Ascending aorta (tissue), 2 donors: ENCODE data around the gene JOSD1. TPM values are rescaled to one million over a fixed set of nuclear protein-coding genes. Genes with fewer than 3 reads are reported as not detected.

Experiments
- DNase-seq, 2 donors: peaks; one replicate each; pipeline ENCODE4 v3.0.0-alpha.2; 2019; ENCODE audit warnings: low spot score in 2 of 2
- H3K27ac ChIP-seq, 2 donors: fragments of 200-600 bp; sonication (generic); one replicate each; pipeline ENCODE4 v1.5.1; 2016 to 2017; ENCODE audit warnings: mild to moderate bottlenecking in 1 of 2
- H3K27me3 ChIP-seq: fragments of 200-600 bp; sonication (generic); one replicate; pipeline ENCODE4 v1.5.1; 2017
- H3K36me3 ChIP-seq, 2 donors: fragments of 200-600 bp; sonication (generic); one replicate each; pipeline ENCODE4 v1.5.1; 2016
- H3K4me1 ChIP-seq, 2 donors: fragments of 200-600 bp; sonication (generic); one replicate each; pipeline ENCODE4 v1.5.1; 2016 to 2017; ENCODE audit warnings: mild to moderate bottlenecking in 1 of 2
- H3K4me3 ChIP-seq, 2 donors: fragments of 200-600 bp; sonication (generic); one replicate each; pipeline ENCODE4 v1.5.1; 2016 to 2017; ENCODE audit warnings: mild to moderate bottlenecking in 1 of 2
- H3K9me3 ChIP-seq, 2 donors: fragments of 200-600 bp; sonication (generic); one replicate each; pipeline ENCODE4 v1.5.1; 2016
- intact Hi-C: fragments of 100-400 bp; cut with DNase I; formaldehyde crosslinking; loops from one replicate; pipeline ENCODE4 v1.15.1; 2023
- total RNA-seq: library from RNA; depleted of rRNA; stranded (reverse); fragments of >200 nt; gene quantifications from one replicate; pipeline ENCODE4 v1.1.0, GENCODE V29; 2016
- TF ChIP-seq, protein P1 (sequence below), 3 experiments: fragments of 200-600 bp in 2 of 3; fragments of 450-650 bp in 1 of 3; sonication (generic) in 2 of 3; IDR thresholded peaks; one replicate each; pipeline ENCODE4 v1.5.1; 2016 to 2019; ENCODE audit warnings: antibody characterized with exemption in 3 of 3, mild to moderate bottlenecking in 1 of 3, moderate library complexity in 1 of 3

The JOSD1 gene
- total RNA-seq, 1 donor from 2014 or later: 153 TPM

DNA sequence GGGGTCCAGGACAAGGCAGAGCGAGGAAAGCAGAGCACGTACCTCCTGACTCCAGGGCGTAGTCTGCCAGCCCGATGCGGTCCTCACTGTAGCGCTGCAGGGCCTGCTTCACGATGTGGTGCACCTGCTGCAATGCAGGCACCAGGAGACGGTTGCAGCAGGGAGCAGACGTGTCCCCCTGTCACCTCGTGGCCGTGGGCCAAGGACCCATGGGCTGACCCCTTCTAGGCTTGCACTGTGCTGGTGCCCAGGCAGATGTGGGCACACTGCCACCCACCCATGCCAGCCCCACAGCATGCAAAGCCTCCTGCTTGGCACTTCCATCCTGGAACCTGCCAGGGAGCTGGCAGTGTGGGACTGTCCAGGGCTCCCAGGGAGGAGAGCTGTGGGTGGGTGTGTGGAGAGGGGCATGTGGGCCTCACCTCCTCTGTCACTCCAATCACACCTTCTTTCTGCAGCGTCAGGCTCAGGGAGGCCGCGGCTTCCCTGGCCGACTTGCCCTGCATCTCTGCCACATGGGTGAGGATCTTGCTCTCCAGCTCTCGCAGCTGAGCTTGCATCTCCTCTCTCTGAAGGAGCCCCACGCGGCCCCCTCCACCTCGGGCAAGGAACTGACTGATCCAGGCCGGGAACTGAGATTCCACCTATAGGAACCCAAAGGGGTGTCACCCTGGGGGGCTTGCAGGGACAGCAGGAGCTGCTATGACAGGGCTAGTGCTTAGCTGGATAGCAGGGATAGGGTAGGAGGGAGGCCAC is 38.7 kb upstream of the JOSD1 start:
- intact Hi-C loops: no loop called here
- DNase-seq: no peak

DNA sequence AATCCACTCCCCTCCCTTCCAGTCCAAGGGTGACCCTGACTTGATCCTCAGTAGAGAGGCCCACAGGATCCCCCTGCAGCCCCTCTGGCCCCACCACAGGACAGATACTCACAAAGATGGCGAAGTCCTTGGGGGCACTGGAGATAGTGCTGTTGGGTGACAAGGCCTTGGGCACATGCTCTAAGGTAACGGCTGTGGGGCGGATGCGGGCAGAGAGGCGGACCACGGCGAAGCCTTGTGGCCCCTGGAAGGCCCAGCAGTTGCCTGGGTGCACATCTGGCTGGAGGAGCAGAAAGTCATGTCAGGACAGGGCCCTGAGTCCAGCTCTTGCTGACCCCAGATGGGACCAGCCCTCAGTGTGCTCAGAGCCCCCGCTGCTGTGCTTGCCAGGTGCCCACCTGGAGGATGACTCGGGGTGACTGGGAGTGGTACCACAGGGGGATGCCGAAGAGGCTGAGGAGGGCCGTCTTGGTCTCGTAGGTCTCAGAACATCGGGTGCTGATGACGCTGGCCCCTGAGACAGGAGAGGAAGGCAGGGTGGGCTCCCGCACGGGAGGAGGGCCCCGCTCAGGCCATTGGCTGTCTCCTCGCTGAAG is 37.8 kb upstream of the JOSD1 start:
- H3K27ac ChIP-seq: peak overlapping the region in 1 of 2 donors; percentile 16
- H3K36me3 ChIP-seq: peaks cover 93 to 95% of the 10 kb centered on the region in 2 donors

More for the DNA sequence above, 38.7 kb upstream of the JOSD1 start:
- TF ChIP-seq, protein P1, sequence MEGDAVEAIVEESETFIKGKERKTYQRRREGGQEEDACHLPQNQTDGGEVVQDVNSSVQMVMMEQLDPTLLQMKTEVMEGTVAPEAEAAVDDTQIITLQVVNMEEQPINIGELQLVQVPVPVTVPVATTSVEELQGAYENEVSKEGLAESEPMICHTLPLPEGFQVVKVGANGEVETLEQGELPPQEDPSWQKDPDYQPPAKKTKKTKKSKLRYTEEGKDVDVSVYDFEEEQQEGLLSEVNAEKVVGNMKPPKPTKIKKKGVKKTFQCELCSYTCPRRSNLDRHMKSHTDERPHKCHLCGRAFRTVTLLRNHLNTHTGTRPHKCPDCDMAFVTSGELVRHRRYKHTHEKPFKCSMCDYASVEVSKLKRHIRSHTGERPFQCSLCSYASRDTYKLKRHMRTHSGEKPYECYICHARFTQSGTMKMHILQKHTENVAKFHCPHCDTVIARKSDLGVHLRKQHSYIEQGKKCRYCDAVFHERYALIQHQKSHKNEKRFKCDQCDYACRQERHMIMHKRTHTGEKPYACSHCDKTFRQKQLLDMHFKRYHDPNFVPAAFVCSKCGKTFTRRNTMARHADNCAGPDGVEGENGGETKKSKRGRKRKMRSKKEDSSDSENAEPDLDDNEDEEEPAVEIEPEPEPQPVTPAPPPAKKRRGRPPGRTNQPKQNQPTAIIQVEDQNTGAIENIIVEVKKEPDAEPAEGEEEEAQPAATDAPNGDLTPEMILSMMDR (IDR thresholded peaks at IDR 0.05): no peak
- H3K36me3 ChIP-seq: peaks cover 97 to 100% of the 10 kb centered on the region in 2 donors
- peaks cover 0 to under 1% of the 10 kb centered on the region in 2 donors for H3K4me1 ChIP-seq
- peak overlapping the region in 1 of 2 donors; percentile 17 for H3K27ac ChIP-seq
- H3K27me3 ChIP-seq: no peaks in the 10 kb centered on the region
- no peaks in the 10 kb centered on the region for H3K9me3 ChIP-seq
- no peak overlapping the region for H3K4me3 ChIP-seq

DNA sequence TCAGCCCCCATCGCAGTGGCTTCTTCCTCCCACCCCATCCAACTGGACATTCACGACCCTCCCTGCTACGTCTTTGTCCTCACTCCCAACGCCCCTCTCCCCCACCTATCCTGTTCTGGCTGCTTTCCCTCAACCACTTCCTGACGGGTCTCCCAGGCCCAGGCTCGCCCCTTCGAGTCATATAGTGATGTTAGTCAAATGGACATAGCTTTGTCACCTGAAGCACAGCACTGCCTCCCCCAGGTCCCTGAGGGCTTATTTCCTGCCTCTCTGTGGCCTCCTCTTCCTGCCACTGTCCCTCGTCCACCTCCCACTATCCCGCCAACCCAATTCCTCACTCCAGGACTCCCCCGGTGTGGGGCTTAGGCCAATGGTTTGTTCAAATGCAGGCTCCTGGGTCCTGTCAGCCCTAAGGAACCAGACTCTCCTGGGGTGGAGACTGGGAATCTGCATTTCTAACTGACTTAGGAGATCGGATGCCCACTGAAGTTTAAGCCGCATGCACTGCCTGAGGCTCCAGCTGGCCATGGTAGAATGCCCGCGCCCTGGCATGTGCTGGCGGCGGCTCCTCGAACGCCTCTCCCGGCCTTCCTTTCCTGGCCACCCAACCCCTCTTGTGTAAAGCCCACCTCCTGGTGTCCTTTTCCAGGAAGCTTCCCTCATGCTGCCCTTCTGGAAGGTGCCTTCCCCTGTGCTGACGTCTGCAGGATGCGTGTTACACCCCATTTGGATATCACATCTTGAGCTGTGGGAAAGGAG is 36.7 kb upstream of the JOSD1 start:
- no peak overlapping the region for H3K27ac ChIP-seq
- DNase-seq: no peak
- no peaks in the 10 kb centered on the region for H3K9me3 ChIP-seq
- intact Hi-C loops: no loop called here
- peaks cover 12 to 15% of the 10 kb centered on the region in 2 donors for H3K4me1 ChIP-seq
- TF ChIP-seq, protein P1 (IDR thresholded peaks at IDR 0.05): no peak
- H3K4me3 ChIP-seq: no peak overlapping the region
- H3K27me3 ChIP-seq: no peaks in the 10 kb centered on the region
- H3K36me3 ChIP-seq: peaks cover 84 to 85% of the 10 kb centered on the region in 2 donors

More for the DNA sequence above, 37.8 kb upstream of the JOSD1 start:
- Histone ChIP-seq H3K4me3 (no peak overlapping the region), H3K9me3 (no peaks in the 10 kb centered on the region), H3K4me1 (peaks cover 3 to 6% of the 10 kb centered on the region in 2 donors), H3K27me3 (no peaks in the 10 kb centered on the region)
- TF ChIP-seq, protein P1 (IDR thresholded peaks at IDR 0.05): no peak
- DNase-seq: no peak
- intact Hi-C loops: no loop called here

DNA sequence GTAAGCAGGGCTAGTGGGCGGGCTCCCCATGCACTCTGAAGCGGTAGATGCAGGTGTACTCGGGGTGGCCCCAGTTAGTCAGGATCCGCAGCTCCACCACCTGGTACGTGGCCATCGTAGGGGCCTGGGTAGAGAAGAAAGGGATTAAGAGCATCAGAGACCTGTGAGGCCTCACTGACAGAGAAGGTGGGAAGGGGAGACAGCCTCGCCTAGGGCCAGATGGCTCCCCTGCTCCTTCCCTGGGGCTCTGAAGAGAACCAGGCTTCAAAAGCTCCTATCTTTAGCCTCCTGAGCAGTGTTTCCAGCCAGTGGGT is 35.5 kb upstream of the JOSD1 start:
- TF ChIP-seq, protein P1 (IDR thresholded peaks at IDR 0.05): no peak
- H3K4me1 ChIP-seq: peaks cover 20 to 22% of the 10 kb centered on the region in 2 donors
- peaks cover 71 to 82% of the 10 kb centered on the region in 2 donors for H3K36me3 ChIP-seq
- no peaks in the 10 kb centered on the region for H3K27me3 ChIP-seq
- no peak for DNase-seq
- intact Hi-C loops: no loop called here
- no peak overlapping the region for H3K27ac ChIP-seq
- no peaks in the 10 kb centered on the region for H3K9me3 ChIP-seq
- no peak overlapping the region for H3K4me3 ChIP-seq

DNA sequence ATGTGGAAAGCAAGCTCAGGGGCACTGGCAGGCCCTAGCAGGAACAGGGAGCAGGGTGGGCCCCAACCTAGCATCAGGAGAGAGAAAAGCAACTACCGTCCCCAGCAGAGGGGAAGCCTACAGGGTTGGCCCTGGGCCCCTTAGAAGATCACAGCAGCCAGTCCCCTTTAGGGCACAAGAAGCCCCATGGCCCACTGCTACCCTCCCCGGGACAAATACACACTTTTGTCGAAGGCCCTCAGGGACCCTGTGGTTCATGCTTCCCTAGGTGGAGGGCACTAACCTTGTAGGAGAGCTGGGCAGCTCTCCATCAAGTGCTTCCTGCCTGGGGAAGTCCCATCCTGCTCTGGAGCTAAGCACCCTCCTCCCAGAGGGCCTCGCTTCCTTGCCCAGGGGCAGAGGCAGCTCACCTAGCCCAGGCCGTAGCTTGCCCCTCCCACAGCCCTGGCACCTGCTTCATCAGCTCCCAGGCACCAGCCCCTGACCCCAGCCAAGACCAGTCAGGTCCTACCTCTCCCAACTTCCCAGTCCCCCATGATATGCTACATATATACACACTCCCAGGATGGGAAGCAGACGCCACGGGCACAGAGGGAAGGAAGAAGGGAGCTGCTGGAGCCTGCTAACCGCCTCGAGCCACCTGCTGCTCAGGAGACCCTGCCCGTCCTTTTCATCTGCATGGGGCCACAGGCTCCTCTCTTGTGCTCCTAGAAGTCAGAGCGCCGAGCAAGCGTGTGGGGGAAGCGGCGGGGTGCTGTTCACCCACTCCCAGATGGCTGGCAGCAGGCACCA is 34.9 kb upstream of the JOSD1 start:
- no peak for DNase-seq
- no peak overlapping the region for H3K4me3 ChIP-seq
- H3K27me3 ChIP-seq: no peaks in the 10 kb centered on the region
- H3K9me3 ChIP-seq: no peaks in the 10 kb centered on the region
- H3K4me1 ChIP-seq: peaks cover 20 to 22% of the 10 kb centered on the region in 2 donors
- intact Hi-C loops: no loop called here
- TF ChIP-seq, protein P1 (IDR thresholded peaks at IDR 0.05): no peak
- peaks cover 67 to 82% of the 10 kb centered on the region in 2 donors for H3K36me3 ChIP-seq
- H3K27ac ChIP-seq: peak overlapping the region in 1 of 2 donors; percentile 22
